Left lung (tissue), 10 donors: ENCODE results near the gene PHC2. TPM values are rescaled to one million over a fixed set of nuclear protein-coding genes. Genes with fewer than 3 reads are reported as not detected.

Experiments used
- ATAC-seq: fragments of 200-7000 bp; cut with Tn5 transposase; one replicate; pipeline ENCODE4 v1.9.1; 2020; ENCODE audit warnings: moderate library complexity
- DNase-seq, 4 donors: peaks; one replicate each; pipeline ENCODE4 v3.0.0-alpha.2; 2013 to 2020
- H3K27ac ChIP-seq, 2 donors: fragments of 200-600 bp; sonication (generic) in 1 of 2; one replicate each; pipeline versions ENCODE4 v1.5.0 to v1.8.0; 2020 to 2021
- H3K27me3 ChIP-seq, 2 donors: fragments of 200-600 bp; sonication (generic) in 1 of 2; one replicate each; pipeline versions ENCODE4 v1.5.0 to v1.8.0; 2020 to 2021
- H3K36me3 ChIP-seq, 2 donors: fragments of 200-600 bp; sonication (generic) in 1 of 2; one replicate each; pipeline versions ENCODE4 v1.5.0 to v1.8.0; 2020 to 2021
- H3K4me1 ChIP-seq, 2 donors: fragments of 200-600 bp; one replicate each; pipeline ENCODE4 v1.8.0; 2021
- H3K4me3 ChIP-seq, 2 donors: fragments of 200-600 bp; sonication (generic) in 1 of 2; one replicate each; pipeline versions ENCODE4 v1.5.0 to v1.8.0; 2020 to 2021; ENCODE audit warnings: mild to moderate bottlenecking in 1 of 2
- H3K9me3 ChIP-seq, 2 donors: fragments of 200-600 bp; sonication (generic) in 1 of 2; one replicate each; pipeline versions ENCODE4 v1.5.0 to v1.8.0; 2020 to 2021
- intact Hi-C, 2 donors: fragments of 100-400 bp; cut with DNase I; formaldehyde crosslinking; loops; one replicate each; pipeline versions ENCODE4 v1.11.2 to v1.14.2; 2022
- polyA plus RNA-seq, 6 donors: library from polyadenylated mRNA; unstranded; fragments of 120-200 nt; gene quantifications; one replicate each; pipeline ENCODE4 v1.2.1, GENCODE V29; 2013; ENCODE audit not compliant: insufficient read length in 6 of 6
- total RNA-seq, 2 donors: library from RNA; stranded (reverse); fragmentation: NEBNext Ultra II Directional; extraction: Animal tissue kit (Norgen Biotek cat#: 25700); gene quantifications; one replicate each; pipeline ENCODE4 v1.2.1, GENCODE V29; 2021
- TF ChIP-seq, protein P1 (sequence below), 2 donors: fragments of 200-600 bp; sonication (generic) in 1 of 2; IDR thresholded peaks; one replicate each; pipeline versions ENCODE4 v1.5.0 to v1.8.0; 2021; ENCODE audit warnings: antibody characterized with exemption in 2 of 2
- donor health status: DM: no; HTN: yes; CAD: no.
- donor health status: DM: no; HTN: no; CAD: no.

The PHC2 gene
- total and polyA plus RNA-seq, 8 donors, result 78.2 to 125 (median 83.0) TPM

DNA sequence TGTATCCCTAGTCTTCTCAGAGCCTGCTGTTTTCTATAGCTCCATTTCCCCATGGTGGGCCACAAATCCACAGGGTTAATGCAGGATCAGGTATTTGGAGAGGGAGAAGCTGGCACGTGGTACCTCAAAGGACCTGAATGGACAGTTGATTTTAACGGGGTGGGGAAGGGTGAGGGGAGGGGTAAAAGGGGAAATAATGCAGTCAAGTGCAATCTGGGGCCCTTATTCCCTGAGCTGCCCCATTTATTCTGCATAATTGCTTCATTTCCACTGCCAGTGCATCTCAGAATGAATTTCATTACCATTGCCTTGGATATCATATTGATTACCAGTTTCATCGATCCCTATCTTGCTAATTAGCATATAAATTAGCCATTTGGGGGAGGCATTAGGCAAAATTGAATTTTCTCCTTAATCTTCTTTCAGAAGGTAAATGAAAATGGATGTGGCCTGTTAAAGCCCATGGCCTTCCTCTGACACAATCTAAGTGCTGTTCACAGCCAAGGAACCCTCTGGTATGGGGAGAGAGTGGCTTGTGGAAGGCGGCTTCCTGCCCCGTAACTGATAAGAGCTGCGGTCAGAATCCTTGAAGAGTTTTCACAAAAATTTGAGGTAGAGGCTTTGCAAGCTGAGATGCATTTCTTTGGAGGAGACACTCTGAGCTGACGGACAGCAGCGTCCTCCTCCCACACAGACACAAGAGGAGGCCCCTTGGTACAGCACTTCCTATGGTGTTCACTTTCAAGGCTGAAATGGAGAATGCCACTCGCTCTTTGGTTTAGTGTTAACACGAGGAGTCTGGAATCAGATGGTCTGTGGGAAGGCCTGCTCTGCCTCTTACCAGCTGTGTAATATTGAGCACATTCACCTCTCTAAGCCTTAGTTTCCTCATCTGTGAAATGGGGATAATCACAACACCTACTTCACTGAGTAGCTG is 34.4 kb downstream of the PHC2 start:
- no peaks in the 10 kb centered on the region for H3K9me3 ChIP-seq
- no peaks in the 10 kb centered on the region for H3K27me3 ChIP-seq
- H3K27ac ChIP-seq, result no peak overlapping the region
- intact Hi-C loops, result no loop called here
- DNase-seq, result no peak
- no peak overlapping the region for H3K4me3 ChIP-seq
- TF ChIP-seq, protein P1, sequence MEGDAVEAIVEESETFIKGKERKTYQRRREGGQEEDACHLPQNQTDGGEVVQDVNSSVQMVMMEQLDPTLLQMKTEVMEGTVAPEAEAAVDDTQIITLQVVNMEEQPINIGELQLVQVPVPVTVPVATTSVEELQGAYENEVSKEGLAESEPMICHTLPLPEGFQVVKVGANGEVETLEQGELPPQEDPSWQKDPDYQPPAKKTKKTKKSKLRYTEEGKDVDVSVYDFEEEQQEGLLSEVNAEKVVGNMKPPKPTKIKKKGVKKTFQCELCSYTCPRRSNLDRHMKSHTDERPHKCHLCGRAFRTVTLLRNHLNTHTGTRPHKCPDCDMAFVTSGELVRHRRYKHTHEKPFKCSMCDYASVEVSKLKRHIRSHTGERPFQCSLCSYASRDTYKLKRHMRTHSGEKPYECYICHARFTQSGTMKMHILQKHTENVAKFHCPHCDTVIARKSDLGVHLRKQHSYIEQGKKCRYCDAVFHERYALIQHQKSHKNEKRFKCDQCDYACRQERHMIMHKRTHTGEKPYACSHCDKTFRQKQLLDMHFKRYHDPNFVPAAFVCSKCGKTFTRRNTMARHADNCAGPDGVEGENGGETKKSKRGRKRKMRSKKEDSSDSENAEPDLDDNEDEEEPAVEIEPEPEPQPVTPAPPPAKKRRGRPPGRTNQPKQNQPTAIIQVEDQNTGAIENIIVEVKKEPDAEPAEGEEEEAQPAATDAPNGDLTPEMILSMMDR (IDR thresholded peaks at IDR 0.05), result no peak
- no peaks in the 10 kb centered on the region for H3K4me1 ChIP-seq
- no peaks in the 10 kb centered on the region for H3K36me3 ChIP-seq
- ATAC-seq, result peak; percentile 74

DNA sequence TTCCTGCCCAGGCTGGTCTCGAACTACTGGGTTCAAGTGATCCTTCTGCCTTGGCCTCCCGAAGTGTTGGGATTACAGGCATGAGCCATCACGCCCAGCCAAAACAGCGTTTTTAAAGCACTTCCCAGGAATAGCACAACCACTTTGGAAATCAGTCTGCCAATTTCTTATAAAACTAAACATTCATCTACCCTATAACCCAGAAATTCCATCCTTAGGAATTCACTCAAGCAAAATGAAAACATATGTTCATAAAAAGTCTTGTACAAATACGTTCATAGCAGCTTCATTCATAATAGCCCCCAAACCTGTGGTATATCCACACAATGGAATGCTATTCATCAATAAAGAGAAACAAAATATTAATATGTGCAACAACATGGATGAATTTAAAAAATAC is 36.1 kb downstream of the PHC2 start:
- no peak overlapping the region for H3K4me3 ChIP-seq
- H3K9me3 ChIP-seq, result no peaks in the 10 kb centered on the region
- H3K27ac ChIP-seq, result no peak overlapping the region
- H3K36me3 ChIP-seq, result no peaks in the 10 kb centered on the region
- DNase-seq (no peak), ATAC-seq (no peak)
- H3K27me3 ChIP-seq, result no peaks in the 10 kb centered on the region
- H3K4me1 ChIP-seq, result no peaks in the 10 kb centered on the region
- intact Hi-C loops, result no loop called here
- TF ChIP-seq, protein P1 (IDR thresholded peaks at IDR 0.05), result no peak

DNA sequence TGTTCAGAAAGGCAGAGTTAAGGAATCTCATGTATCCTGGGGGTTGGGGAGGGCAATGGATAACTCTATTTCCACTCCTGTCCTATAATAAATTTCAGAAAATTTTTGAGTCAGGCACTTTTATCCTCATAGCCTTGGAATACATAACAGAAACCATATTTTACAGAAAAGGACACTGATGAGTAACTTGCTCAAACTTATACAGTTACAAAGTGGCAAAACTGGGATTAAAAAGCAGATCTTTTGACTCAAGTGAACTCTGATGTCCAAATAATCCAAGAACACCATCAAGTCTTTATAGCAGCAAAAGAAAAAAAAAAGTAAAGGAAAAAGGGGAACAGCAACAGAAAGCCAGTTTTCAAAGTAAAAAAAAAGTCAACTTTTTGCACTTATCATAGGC is 36.9 kb downstream of the PHC2 start:
- intact Hi-C loops, result no loop called here

DNA sequence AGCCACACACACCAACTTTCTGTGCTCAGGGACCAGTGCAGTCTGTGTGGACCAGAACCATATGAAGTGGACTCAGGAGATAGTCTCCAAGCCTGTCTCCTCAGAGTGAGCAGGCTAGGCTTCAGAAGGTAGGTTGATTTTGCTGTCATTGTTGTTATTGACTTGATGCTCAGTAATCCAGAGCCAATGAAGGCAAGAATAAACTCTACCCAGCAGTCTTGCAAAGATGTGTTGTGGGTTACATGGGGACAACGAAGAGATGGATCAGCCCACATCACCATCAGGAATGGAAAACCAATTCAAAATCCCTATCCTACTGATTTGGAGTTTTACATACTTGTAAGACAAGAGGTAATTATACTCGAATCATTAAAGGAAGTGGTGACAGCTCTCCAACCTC is 37.4 kb downstream of the PHC2 start:
- peaks cover 0 to 6% of the 10 kb centered on the region in 2 donors for H3K4me1 ChIP-seq
- H3K27me3 ChIP-seq, result no peaks in the 10 kb centered on the region
- no peak overlapping the region for H3K27ac ChIP-seq
- intact Hi-C loops, result no loop called here
- no peak overlapping the region for H3K4me3 ChIP-seq
- no peaks in the 10 kb centered on the region for H3K9me3 ChIP-seq
- H3K36me3 ChIP-seq, result no peaks in the 10 kb centered on the region
- TF ChIP-seq, protein P1 (IDR thresholded peaks at IDR 0.05), result no peak
- DNase-seq (no peak), ATAC-seq (no peak)

More for the DNA sequence above, 36.9 kb downstream of the PHC2 start:
- no peak overlapping the region for H3K4me3 ChIP-seq
- DNase-seq (no peak), ATAC-seq (no peak)
- H3K36me3 ChIP-seq, result no peaks in the 10 kb centered on the region
- no peak overlapping the region for H3K27ac ChIP-seq
- H3K27me3 ChIP-seq, result no peaks in the 10 kb centered on the region
- H3K9me3 ChIP-seq, result no peaks in the 10 kb centered on the region
- peaks cover 0 to 6% of the 10 kb centered on the region in 2 donors for H3K4me1 ChIP-seq
- TF ChIP-seq, protein P1 (IDR thresholded peaks at IDR 0.05), result no peak

DNA sequence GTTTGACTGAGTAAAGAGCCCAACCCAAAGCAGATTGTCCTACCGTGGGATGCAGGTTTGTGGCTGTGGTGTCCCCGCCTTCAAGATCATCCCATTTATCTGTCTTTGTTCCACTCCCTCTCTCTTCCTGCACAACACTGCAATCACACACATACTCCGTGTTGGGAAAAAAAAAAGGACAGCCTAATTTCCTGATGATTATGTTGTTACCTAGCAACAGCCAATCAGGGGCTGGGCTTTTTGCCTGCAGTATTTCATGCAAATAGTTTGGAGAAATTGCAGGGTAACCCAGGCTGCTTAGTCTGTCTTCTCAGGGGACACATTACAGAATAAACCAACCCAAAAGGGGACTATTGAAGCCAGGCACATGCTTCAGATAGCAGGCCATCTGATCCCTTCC is 38.3 kb downstream of the PHC2 start:
- Histone ChIP-seq H3K9me3 (no peaks in the 10 kb centered on the region), H3K27me3 (no peaks in the 10 kb centered on the region), H3K27ac (no peak overlapping the region), H3K4me1 (peaks cover 0 to 6% of the 10 kb centered on the region in 2 donors), H3K36me3 (no peaks in the 10 kb centered on the region), H3K4me3 (no peak overlapping the region)
- DNase-seq (peak in 1 of 4 donors; percentile 48), ATAC-seq (no peak)
- intact Hi-C loops, result no loop called here
- TF ChIP-seq, protein P1 (IDR thresholded peaks at IDR 0.05), result no peak
